CD4-positive, CD25-positive, alpha-beta regulatory T cell (primary cell): ENCODE data around the gene PSMD2. TPM values are rescaled to one million over a fixed set of nuclear protein-coding genes. Genes with fewer than 3 reads are reported as not detected.

ENCODE experiments used
- ATAC-seq, 2 donors: fragments of 150-1000 bp; cut with Tn5 transposase; one replicate each; pipeline ENCODE4 v1.10.0; 2021; ENCODE audit warnings: low read depth in 2 of 2, moderate number of reproducible peaks in 2 of 2, moderate library complexity in 1 of 2
- DNase-seq, 3 donors: peaks; one replicate each; pipeline versions ENCODE4 v3.0.0 to v3.0.0-alpha.2; 2012 to 2022; ENCODE audit warnings: mixed read lengths in 1 of 3
- H3K27ac ChIP-seq: one replicate; pipeline ENCODE4 v1.7.0; 2013; ENCODE audit warnings: mild to moderate bottlenecking, low read length; ENCODE audit not compliant: insufficient read depth, poor library complexity, severe bottlenecking
- H3K27me3 ChIP-seq: one replicate; pipeline ENCODE4 v1.7.0; 2013; ENCODE audit warnings: low read length; ENCODE audit not compliant: control insufficient read depth, insufficient read depth
- H3K36me3 ChIP-seq: one replicate; pipeline ENCODE4 v1.7.0; 2013; ENCODE audit warnings: mild to moderate bottlenecking, low read length, moderate library complexity; ENCODE audit not compliant: control insufficient read depth, insufficient read depth
- H3K4me1 ChIP-seq: 2 replicates; pipeline ENCODE4 v1.7.0; 2013; ENCODE audit warnings: mild to moderate bottlenecking, low read length; ENCODE audit not compliant: insufficient read depth, control insufficient read depth, poor library complexity, severe bottlenecking
- H3K4me3 ChIP-seq: one replicate; pipeline ENCODE4 v1.7.0; 2013; ENCODE audit warnings: low read depth, mild to moderate bottlenecking, low read length, moderate library complexity
- H3K9me3 ChIP-seq, 2 experiments: 1 replicate in 1 of 2; 2 replicates in 1 of 2; pipeline ENCODE4 v1.7.0; 2013; ENCODE audit warnings: low read length in 2 of 2, mild to moderate bottlenecking in 1 of 2, moderate library complexity in 1 of 2; ENCODE audit not compliant: control insufficient read depth in 2 of 2
- H3K27ac Mint-ChIP-seq, 3 donors: one replicate each; pipeline ENCODE4 v1.8.0; 2020 to 2022; ENCODE audit warnings: mild to moderate bottlenecking in 3 of 3, mixed read lengths in 3 of 3, moderate library complexity in 2 of 3
- H3K27me3 Mint-ChIP-seq: one replicate; pipeline ENCODE4 v1.8.0; 2022; ENCODE audit warnings: mild to moderate bottlenecking, mixed read lengths
- H3K36me3 Mint-ChIP-seq: one replicate; pipeline ENCODE4 v1.8.0; 2020; ENCODE audit warnings: mixed read lengths
- H3K4me1 Mint-ChIP-seq, 4 donors: one replicate each; pipeline ENCODE4 v1.8.0; 2020 to 2022; ENCODE audit warnings: mixed read lengths in 4 of 4, mild to moderate bottlenecking in 1 of 4
- H3K4me3 Mint-ChIP-seq, 4 donors: one replicate each; pipeline ENCODE4 v1.8.0; 2020 to 2022; ENCODE audit warnings: mild to moderate bottlenecking in 4 of 4, mixed read lengths in 4 of 4, moderate library complexity in 3 of 4
- H3K9me3 Mint-ChIP-seq, 7 donors: one replicate each; pipeline ENCODE4 v1.8.0; 2020 to 2022; ENCODE audit warnings: mixed read lengths in 7 of 7, mild to moderate bottlenecking in 3 of 7, moderate library complexity in 2 of 7
- polyA plus RNA-seq, 4 donors: library from polyadenylated mRNA; unstranded; fragments of 300-500 nt; fragmentation: Illumina TruSeq; gene quantifications; one replicate each; pipeline ENCODE4 v1.2.3, GENCODE V29; 2021
- total RNA-seq: library from RNA; stranded (reverse); gene quantifications from one replicate; pipeline ENCODE4 v1.2.3, GENCODE V29; 2022

The PSMD2 gene
- total and polyA plus RNA-seq, 5 donors from 2014 or later, result 151 to 206 (median 179) TPM

DNA sequence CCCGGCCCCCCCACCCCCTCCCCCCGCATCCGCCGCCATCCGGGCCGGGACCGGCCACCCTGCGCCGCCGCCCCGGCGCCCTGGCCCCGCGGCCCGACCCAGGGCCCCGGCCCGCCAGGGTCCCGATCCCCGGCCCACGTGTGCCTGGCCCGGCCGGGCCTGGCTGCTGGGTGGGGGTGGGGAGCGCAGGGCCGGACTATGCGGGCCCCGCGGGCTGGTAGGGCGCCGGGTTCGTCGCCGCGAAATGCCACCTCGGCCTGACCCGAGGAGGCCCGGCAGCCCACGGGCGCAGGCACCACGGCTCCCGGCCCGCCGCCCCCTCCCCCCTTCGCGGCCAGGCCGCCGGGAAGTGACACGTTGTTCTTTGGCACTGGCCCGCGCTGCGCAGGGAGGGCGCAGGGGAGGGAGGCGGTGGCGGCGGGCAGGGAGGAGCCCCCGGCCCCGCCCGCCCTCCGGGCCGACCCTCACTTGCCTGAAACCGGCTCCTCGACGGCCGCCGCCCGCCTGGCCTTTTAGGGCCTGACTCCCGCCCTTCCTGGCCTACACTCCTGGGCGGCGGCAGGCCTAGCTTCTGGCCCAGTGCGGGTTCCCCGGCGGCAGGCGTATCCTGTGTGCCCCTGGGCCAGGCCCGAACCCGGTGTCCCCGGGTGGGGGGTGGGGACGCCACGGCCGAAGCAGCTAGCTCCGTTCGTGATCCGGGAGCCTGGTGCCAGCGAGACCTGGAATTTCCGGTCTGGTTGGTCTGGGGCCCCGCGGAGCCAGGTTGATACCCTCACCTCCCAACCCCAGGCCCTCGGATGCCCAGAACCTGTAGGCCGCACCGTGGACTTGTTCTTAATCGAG is 15.9 kb downstream of the PSMD2 start:
- Histone ChIP-seq H3K36me3 (peaks cover 26% of the 10 kb centered on the region), H3K4me3 (peak overlapping the region; percentile 69), H3K9me3 (no peaks in the 10 kb centered on the region), H3K27me3 (no peaks in the 10 kb centered on the region), H3K4me1 (peaks cover 26% of the 10 kb centered on the region), H3K27ac (peak overlapping the region; percentile 88)
- Mint-ChIP-seq H3K36me3 (peaks cover 19% of the 10 kb centered on the region), H3K4me1 (peaks cover 11 to 34% (median 23%) of the 10 kb centered on the region in 4 donors), H3K27me3 (no peaks in the 10 kb centered on the region), H3K27ac (peak overlapping the region; percentile 68 to 96 (median 94)), H3K9me3 (no peaks in the 10 kb centered on the region), H3K4me3 (peak overlapping the region; percentile 86 to 94 (median 89))
- DNase-seq (peak; percentile 64 to 66 (median 64)), ATAC-seq (peak; percentile 44 to 54)

GRCh38 chr3:184315543-184315867 is 16.5 kb downstream of the PSMD2 start:
- DNase-seq (no peak), ATAC-seq (no peak)
- no peaks in the 10 kb centered on the region for H3K9me3 Mint-ChIP-seq
- Histone ChIP-seq H3K36me3 (peaks cover 30% of the 10 kb centered on the region), H3K4me3 (peak overlapping the region; percentile 69), H3K4me1 (peaks cover 26% of the 10 kb centered on the region), H3K27ac (peak overlapping the region; percentile 88), H3K9me3 (no peaks in the 10 kb centered on the region), H3K27me3 (no peaks in the 10 kb centered on the region)
- peak overlapping the region; percentile 86 to 89 (median 87) for H3K4me3 Mint-ChIP-seq
- H3K36me3 Mint-ChIP-seq, result peaks cover 18% of the 10 kb centered on the region
- H3K27me3 Mint-ChIP-seq, result no peaks in the 10 kb centered on the region
- H3K4me1 Mint-ChIP-seq, result peaks cover 11 to 34% (median 23%) of the 10 kb centered on the region in 4 donors
- H3K27ac Mint-ChIP-seq, result peak overlapping the region; percentile 68 to 96 (median 94)

DNA sequence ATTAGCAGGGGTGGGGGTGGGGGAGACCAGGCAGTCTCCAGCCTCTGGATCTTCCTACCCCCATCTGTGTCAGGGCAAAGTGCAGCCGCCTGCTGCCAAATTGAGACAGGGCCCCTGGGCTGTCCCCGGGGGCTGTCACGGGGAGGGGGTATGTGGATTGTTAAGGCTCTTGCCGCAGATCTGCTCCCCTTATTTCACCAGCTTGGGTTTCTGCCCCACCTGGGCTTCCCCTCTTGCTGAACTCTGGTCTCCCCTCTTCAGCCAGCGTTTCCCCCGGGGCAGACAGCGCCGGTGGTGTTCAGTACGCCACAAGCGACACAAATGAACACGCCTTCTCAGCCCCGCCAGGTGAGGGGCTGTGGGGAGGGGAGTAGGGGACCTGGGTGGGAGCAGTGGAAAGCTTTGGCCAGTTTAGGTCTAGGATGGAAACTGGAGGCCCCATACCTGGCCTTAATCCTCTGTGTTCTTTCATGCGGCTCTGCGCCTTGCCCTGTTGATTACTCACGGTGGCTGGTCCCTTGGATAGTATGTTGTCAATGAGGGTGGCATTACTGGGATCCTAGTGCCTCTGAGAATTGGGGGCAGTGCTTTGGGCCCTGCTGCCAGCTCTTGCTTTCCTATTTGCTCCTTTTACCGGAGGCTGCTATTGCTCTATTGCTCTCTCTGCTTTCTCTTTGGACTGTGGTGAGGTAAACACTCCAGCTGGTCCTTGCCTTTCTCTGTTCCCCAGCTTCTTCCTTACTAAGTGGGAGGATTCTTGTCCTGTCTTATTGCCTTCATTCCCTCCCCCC is 17.0 kb downstream of the PSMD2 start:
- H3K4me3 Mint-ChIP-seq, result peak overlapping the region; percentile 86 to 89 (median 87)
- H3K27ac Mint-ChIP-seq, result peak overlapping the region; percentile 68 to 94 (median 76)
- H3K4me1 Mint-ChIP-seq, result peaks cover 11 to 34% (median 25%) of the 10 kb centered on the region in 4 donors
- Histone ChIP-seq H3K27ac (peak overlapping the region; percentile 88), H3K9me3 (no peaks in the 10 kb centered on the region), H3K36me3 (peaks cover 35% of the 10 kb centered on the region), H3K4me3 (peak overlapping the region; percentile 31), H3K27me3 (no peaks in the 10 kb centered on the region), H3K4me1 (peaks cover 26% of the 10 kb centered on the region)
- no peaks in the 10 kb centered on the region for H3K27me3 Mint-ChIP-seq
- ATAC-seq (no peak), DNase-seq (no peak)
- H3K9me3 Mint-ChIP-seq, result no peaks in the 10 kb centered on the region
- peaks cover 23% of the 10 kb centered on the region for H3K36me3 Mint-ChIP-seq

- Histone ChIP-seq H3K4me3 (peak overlapping the region; percentile 31), H3K27ac (peak overlapping the region; percentile 88), H3K4me1 (peaks cover 26% of the 10 kb centered on the region), H3K36me3 (peaks cover 43% of the 10 kb centered on the region), H3K9me3 (no peaks in the 10 kb centered on the region), H3K27me3 (no peaks in the 10 kb centered on the region)
- ATAC-seq (no peak), DNase-seq (no peak)
- H3K27ac Mint-ChIP-seq, result peak overlapping the region in 2 of 3 donors; percentile 68 to 76
- H3K27me3 Mint-ChIP-seq, result no peaks in the 10 kb centered on the region
- peaks cover 11 to 34% (median 25%) of the 10 kb centered on the region in 4 donors for H3K4me1 Mint-ChIP-seq
- H3K9me3 Mint-ChIP-seq, result no peaks in the 10 kb centered on the region
- peaks cover 30% of the 10 kb centered on the region for H3K36me3 Mint-ChIP-seq
- H3K4me3 Mint-ChIP-seq, result peak overlapping the region; percentile 86 to 89 (median 87)
Observed at GRCh38 chr3:184316792-184317191, 17.8 kb downstream of the PSMD2 start.

GRCh38 chr3:184317201-184317600 is 18.2 kb downstream of the PSMD2 start:
- Histone ChIP-seq H3K27me3 (no peaks in the 10 kb centered on the region), H3K27ac (peak overlapping the region; percentile 33), H3K4me1 (peaks cover 26% of the 10 kb centered on the region), H3K36me3 (peaks cover 47% of the 10 kb centered on the region), H3K9me3 (no peaks in the 10 kb centered on the region), H3K4me3 (peak overlapping the region; percentile 15)
- peak overlapping the region; percentile 24 to 86 (median 68) for H3K27ac Mint-ChIP-seq
- peaks cover 11 to 34% (median 25%) of the 10 kb centered on the region in 4 donors for H3K4me1 Mint-ChIP-seq
- no peak for ATAC-seq
- no peaks in the 10 kb centered on the region for H3K27me3 Mint-ChIP-seq
- peaks cover 30% of the 10 kb centered on the region for H3K36me3 Mint-ChIP-seq
- DNase-seq, result no peak
- no peaks in the 10 kb centered on the region for H3K9me3 Mint-ChIP-seq
- H3K4me3 Mint-ChIP-seq, result peak overlapping the region; percentile 57 to 89 (median 87)

- no peak overlapping the region for H3K27ac Mint-ChIP-seq
- no peak overlapping the region for H3K4me3 ChIP-seq
- peaks cover 11 to 32% (median 27%) of the 10 kb centered on the region in 4 donors for H3K4me1 Mint-ChIP-seq
- H3K4me1 ChIP-seq, result peaks cover 25% of the 10 kb centered on the region
- no peaks in the 10 kb centered on the region for H3K9me3 ChIP-seq
- peaks cover 55% of the 10 kb centered on the region for H3K36me3 Mint-ChIP-seq
- no peaks in the 10 kb centered on the region for H3K27me3 Mint-ChIP-seq
- H3K36me3 ChIP-seq, result peaks cover 74% of the 10 kb centered on the region
- no peaks in the 10 kb centered on the region for H3K27me3 ChIP-seq
- no peak overlapping the region for H3K27ac ChIP-seq
- DNase-seq, result peak in 1 of 3 donors; percentile 33
- peak overlapping the region in 1 of 4 donors; percentile 48 for H3K4me3 Mint-ChIP-seq
- peak in 1 of 2 donors; percentile 24 for ATAC-seq
- H3K9me3 Mint-ChIP-seq, result no peaks in the 10 kb centered on the region
Observed at GRCh38 chr3:184320104-184320445, 21.0 kb downstream of the PSMD2 start.

- no peak for DNase-seq
- Histone ChIP-seq H3K9me3 (no peaks in the 10 kb centered on the region), H3K4me3 (no peak overlapping the region), H3K4me1 (peaks cover 9% of the 10 kb centered on the region), H3K36me3 (peaks cover 87% of the 10 kb centered on the region), H3K27me3 (no peaks in the 10 kb centered on the region), H3K27ac (no peak overlapping the region)
- H3K9me3 Mint-ChIP-seq, result no peaks in the 10 kb centered on the region
- peak overlapping the region in 1 of 4 donors; percentile 26 for H3K4me3 Mint-ChIP-seq
- ATAC-seq, result no peak
- H3K4me1 Mint-ChIP-seq, result peaks cover 11 to 24% (median 18%) of the 10 kb centered on the region in 4 donors
- no peaks in the 10 kb centered on the region for H3K27me3 Mint-ChIP-seq
- peak overlapping the region in 1 of 3 donors; percentile 36 for H3K27ac Mint-ChIP-seq
- peaks cover 61% of the 10 kb centered on the region for H3K36me3 Mint-ChIP-seq
Observed at GRCh38 chr3:184321666-184322065, 22.6 kb downstream of the PSMD2 start.
